ENCODE measurements around the gene CHST6. TPM values are rescaled to one million over a fixed set of nuclear protein-coding genes. Genes with fewer than 3 reads are reported as not detected.
A peak's percentile ranks its signal among the peaks of the same experiment; 100 is the strongest.
"Not testable (repeated sequence)": the region's sequence is repeated elsewhere in the genome, so short reads cannot be mapped to it uniquely, and the experiment has no call there.

CHST6 gene
- total and polyA plus RNA-seq, 10 of the 15 experiments (the other 5 are each of a cell fraction or from before 2014, with no cell fraction given) = 0.14 to 2.5 (median 0.51) TPM

DNA sequence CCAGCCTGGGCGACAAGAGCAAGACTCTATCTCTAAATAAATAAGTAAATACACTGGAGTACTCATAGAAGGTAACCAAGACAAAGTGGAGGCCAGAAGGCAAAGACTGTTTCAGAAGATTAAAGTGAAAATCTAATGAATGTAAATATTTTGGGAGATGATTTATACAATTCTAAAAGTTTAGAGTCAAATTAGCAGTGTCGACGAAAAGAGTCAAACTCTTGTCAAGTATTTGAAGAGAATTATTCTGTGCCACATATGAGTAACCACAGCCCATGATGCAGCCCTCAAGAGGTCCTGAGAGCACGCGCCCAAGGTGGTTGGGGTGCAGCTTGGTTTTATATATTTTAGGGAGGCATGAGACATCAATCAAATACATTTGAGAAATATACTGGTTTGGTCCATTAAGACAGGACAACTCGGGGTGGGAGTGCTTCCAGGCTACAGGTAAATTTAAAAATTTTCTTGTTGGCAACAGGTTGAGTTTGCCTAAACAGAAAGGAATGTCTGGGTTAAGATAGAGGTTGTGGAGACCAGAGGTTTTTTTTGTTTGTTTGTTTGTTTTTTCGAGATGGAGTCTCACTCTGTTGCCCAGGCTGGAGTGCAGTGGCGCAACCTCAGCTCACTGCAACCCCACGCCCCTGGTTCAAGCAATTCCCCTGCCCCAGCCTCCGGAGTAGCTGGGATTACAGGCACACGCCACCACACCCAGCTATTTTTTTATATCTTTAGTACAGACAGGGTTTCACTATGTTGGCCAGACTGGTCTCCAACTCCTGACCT is 65.4 kb downstream of the CHST6 start:
- no peak overlapping the region for H3K4me2 ChIP-seq (ENCODE audit: control insufficient read depth, insufficient read depth)
- in situ Hi-C loops (cut with MboI) (no loop called here), intact Hi-C loops (cut with micrococcal nuclease; ENCODE audit: unreplicated experiment) (no loop called here)
- SMC1A ChIA-PET (ENCODE audit: uncharacterized antibody, unreplicated experiment) = interaction anchor here (1.7 kb wide), 1 partner anchor 10 kb away, joined by 3 read pairs; no protein-coding TSS in a partner anchor
- TF ChIP-seq NRF1 (conservative IDR thresholded peaks at IDR 0.05; ENCODE audit: low read depth, low read length) (no peak), ZBTB33 (IDR thresholded peaks at IDR 0.05) (no peak), EP300 (IDR thresholded peaks at IDR 0.05; ENCODE audit: borderline replicate concordance in 1 of 2, control insufficient read depth in 1 of 2, low read depth in 2 of 2, low read length in 2 of 2) (no peak)
- TF ChIP-seq, protein P1, sequence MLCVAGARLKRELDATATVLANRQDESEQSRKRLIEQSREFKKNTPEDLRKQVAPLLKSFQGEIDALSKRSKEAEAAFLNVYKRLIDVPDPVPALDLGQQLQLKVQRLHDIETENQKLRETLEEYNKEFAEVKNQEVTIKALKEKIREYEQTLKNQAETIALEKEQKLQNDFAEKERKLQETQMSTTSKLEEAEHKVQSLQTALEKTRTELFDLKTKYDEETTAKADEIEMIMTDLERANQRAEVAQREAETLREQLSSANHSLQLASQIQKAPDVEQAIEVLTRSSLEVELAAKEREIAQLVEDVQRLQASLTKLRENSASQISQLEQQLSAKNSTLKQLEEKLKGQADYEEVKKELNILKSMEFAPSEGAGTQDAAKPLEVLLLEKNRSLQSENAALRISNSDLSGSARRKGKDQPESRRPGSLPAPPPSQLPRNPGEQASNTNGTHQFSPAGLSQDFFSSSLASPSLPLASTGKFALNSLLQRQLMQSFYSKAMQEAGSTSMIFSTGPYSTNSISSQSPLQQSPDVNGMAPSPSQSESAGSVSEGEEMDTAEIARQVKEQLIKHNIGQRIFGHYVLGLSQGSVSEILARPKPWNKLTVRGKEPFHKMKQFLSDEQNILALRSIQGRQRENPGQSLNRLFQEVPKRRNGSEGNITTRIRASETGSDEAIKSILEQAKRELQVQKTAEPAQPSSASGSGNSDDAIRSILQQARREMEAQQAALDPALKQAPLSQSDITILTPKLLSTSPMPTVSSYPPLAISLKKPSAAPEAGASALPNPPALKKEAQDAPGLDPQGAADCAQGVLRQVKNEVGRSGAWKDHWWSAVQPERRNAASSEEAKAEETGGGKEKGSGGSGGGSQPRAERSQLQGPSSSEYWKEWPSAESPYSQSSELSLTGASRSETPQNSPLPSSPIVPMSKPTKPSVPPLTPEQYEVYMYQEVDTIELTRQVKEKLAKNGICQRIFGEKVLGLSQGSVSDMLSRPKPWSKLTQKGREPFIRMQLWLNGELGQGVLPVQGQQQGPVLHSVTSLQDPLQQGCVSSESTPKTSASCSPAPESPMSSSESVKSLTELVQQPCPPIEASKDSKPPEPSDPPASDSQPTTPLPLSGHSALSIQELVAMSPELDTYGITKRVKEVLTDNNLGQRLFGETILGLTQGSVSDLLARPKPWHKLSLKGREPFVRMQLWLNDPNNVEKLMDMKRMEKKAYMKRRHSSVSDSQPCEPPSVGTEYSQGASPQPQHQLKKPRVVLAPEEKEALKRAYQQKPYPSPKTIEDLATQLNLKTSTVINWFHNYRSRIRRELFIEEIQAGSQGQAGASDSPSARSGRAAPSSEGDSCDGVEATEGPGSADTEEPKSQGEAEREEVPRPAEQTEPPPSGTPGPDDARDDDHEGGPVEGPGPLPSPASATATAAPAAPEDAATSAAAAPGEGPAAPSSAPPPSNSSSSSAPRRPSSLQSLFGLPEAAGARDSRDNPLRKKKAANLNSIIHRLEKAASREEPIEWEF (IDR thresholded peaks at IDR 0.05; ENCODE audit: insufficient replicate concordance, low read depth, low read length) = no peak
- DNase-seq (ENCODE audit: low read depth, low spot score) (no peak), FAIRE-seq (no peak), ATAC-seq (no peak)
- POLR2A ChIA-PET = interaction anchor here (0.6 kb wide), 1 partner anchor 199 kb away, joined by 3 read pairs; no protein-coding TSS in a partner anchor
- no peaks in the 10 kb centered on the region for H3K27me3 ChIP-seq (replicated peaks in 1 of 2; ENCODE audit: control insufficient read depth in 2 of 2, insufficient read depth in 2 of 2, low read length in 1 of 2)
- H4K20me1 ChIP-seq (ENCODE audit: control insufficient read depth, insufficient read depth) = no peaks in the 10 kb centered on the region
- H3K79me2 ChIP-seq (ENCODE audit: control insufficient read depth, insufficient read depth, low read length) = peaks cover 15% of the 10 kb centered on the region
- WGBS (ENCODE audit: insufficient coverage, insufficient replicate concordance, low lambda C conversion rate, missing lambda C conversion rate) = 93% methylated on average over 9 of the region's 11 CpGs
- RAD21 ChIA-PET (ENCODE audit: unreplicated experiment) = no interaction called here
- H2AFZ ChIP-seq (ENCODE audit: control insufficient read depth, low read depth, low read length) = no peak overlapping the region
- H3K4me1 ChIP-seq (ENCODE audit: control insufficient read depth, insufficient read depth, low read length) = no peaks in the 10 kb centered on the region; the same call in 1 of the 2 replicates
- no peaks in the 10 kb centered on the region for H3K36me3 ChIP-seq (ENCODE audit: control insufficient read depth in 2 of 2, insufficient read depth in 2 of 2, low read length in 1 of 2)
- no peak overlapping the region for H3K9ac ChIP-seq (ENCODE audit: control insufficient read depth, insufficient read depth, low read length)
- TSS peak; percentile 47 for BruUV-seq (replicated peaks)
- no peak overlapping the region for H3K4me3 ChIP-seq
- H3K27ac ChIP-seq (ENCODE audit: control insufficient read depth, insufficient read depth) = no peak overlapping the region
- CTCF ChIA-PET = interaction anchor here (2.1 kb wide), 1 partner anchor 35 kb away, joined by 7 read pairs; no protein-coding TSS in a partner anchor
- H3K9me3 ChIP-seq (replicated peaks; ENCODE audit: control insufficient read depth, insufficient read depth, low read length) = no peaks in the 10 kb centered on the region

DNA sequence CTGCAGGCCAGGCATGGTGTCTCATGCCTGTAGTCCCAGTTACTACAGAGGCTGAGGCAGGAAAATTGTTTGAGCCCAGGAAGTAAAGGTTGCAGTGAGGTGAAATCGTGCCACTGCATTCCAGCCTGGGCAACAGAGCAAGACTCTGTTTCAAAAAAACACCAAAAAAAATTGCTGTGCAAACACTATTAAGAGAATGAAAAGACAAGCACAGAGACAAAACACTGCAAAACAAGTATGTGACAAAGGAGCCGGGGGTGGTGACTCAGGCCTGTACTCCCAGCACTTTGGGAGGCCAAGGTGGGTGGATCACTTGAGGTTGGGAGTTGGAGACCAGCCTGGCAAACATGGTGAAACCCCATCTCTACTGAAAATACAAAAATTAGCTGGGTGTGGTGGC is 68.7 kb downstream of the CHST6 start:
- WGBS (ENCODE audit: insufficient coverage, insufficient replicate concordance, low lambda C conversion rate, missing lambda C conversion rate) = 49% methylated on average over 2 of the region's 2 CpGs
- ATAC-seq; FAIRE-seq; H3K27ac ChIP-seq (ENCODE audit: control insufficient read depth, insufficient read depth); intact Hi-C loops (cut with micrococcal nuclease; ENCODE audit: unreplicated experiment); H3K9ac ChIP-seq (ENCODE audit: control insufficient read depth, insufficient read depth, low read length); H3K27me3 ChIP-seq (replicated peaks in 1 of 2; ENCODE audit: control insufficient read depth in 2 of 2, insufficient read depth in 2 of 2, low read length in 1 of 2); RAD21 ChIA-PET (ENCODE audit: unreplicated experiment); in situ Hi-C loops (cut with MboI); BruUV-seq (replicated peaks); H3K4me1 ChIP-seq (ENCODE audit: control insufficient read depth, insufficient read depth, low read length); DNase-seq (ENCODE audit: low read depth, low spot score); H2AFZ ChIP-seq (ENCODE audit: control insufficient read depth, low read depth, low read length); H3K9me3 ChIP-seq (replicated peaks; ENCODE audit: control insufficient read depth, insufficient read depth, low read length); H3K4me3 ChIP-seq; H4K20me1 ChIP-seq (ENCODE audit: control insufficient read depth, insufficient read depth); H3K36me3 ChIP-seq (ENCODE audit: control insufficient read depth in 2 of 2, insufficient read depth in 2 of 2, low read length in 1 of 2); H3K4me2 ChIP-seq (ENCODE audit: control insufficient read depth, insufficient read depth); SMC1A ChIA-PET (ENCODE audit: uncharacterized antibody, unreplicated experiment): not testable (repeated sequence)
- POLR2A ChIA-PET = interaction anchor here (0.7 kb wide), 1 partner anchor 385 kb away, joined by 6 read pairs; no protein-coding TSS in a partner anchor
- CTCF ChIA-PET = interaction anchor here (1.3 kb wide), 1 partner anchor 39 kb away, joined by 6 read pairs; no protein-coding TSS in a partner anchor
- peaks cover 14% of the 10 kb centered on the region for H3K79me2 ChIP-seq (ENCODE audit: control insufficient read depth, insufficient read depth, low read length)

All from GM12878 (cell line).